ENCODE measurements around the gene ALX3.

DNA sequence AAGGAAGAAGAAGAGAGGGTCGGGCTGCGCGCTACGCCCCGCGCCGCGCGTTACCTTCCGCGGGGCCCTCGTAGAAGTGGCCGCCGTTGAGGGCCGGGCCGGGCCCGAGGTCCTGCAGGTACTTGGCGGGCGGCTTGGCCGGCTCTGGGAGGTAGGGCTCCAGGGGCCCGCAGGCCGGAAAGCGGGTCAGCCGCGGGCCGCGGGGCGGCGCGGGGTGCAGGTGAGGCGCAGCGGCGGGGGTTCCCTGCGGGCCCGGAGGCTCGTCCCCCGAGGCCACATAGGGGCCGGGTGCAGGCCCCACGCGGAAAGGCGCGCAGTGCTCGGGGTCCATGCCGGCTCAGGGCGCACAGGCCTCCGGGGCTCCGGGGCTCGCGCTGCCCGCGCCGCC, 196 bp downstream of the ALX3 start:
- TF ChIP-seq POLR2A (IDR thresholded peaks at IDR 0.05; ENCODE audit: low read depth, low read length) (no peak), SPI1 (IDR thresholded peaks at IDR 0.05; ENCODE audit: low read depth, low read length) (no peak), POLR2AphosphoS5 (IDR thresholded peaks at IDR 0.05; ENCODE audit: low read depth, low read length) (no peak), TAF1 (IDR thresholded peaks at IDR 0.05; ENCODE audit: low read depth, low read length) (no peak), POU2F2 (IDR thresholded peaks at IDR 0.05; ENCODE audit: low read depth, low read length) (no peak)
